Measurements from ENCODE around the gene CD164. TPM values are rescaled to one million over a fixed set of nuclear protein-coding genes. Genes with fewer than 3 reads are reported as not detected.

The CD164 gene
- total and polyA plus RNA-seq, 2 donors (not counting 3 experiments of a cell fraction or from before 2014, with no cell fraction given) = 116 to 172 TPM

DNA sequence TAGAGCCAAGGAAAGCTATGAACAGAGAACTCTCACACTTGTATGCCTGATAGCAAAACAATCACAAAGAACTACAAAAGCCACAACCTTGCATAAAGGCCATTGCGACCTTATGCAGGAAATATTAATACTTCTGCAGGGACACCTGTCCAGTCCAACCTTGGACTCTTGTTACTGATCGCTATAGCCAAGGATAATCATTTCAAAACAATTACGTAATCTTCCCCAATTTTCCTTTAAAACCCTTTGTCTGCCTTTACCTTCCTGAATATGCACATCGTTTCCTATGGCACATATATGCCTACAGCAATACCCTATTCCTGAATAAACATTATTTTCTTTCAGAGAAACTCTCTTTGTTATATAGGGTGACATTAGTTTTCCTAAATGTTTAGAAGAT is 35.4 kb upstream of the CD164 start:
- no TSS peak for BruUV-seq (replicated peaks)
- Histone ChIP-seq H3K4me3 (replicated peaks in 1 of 3; ENCODE audit: insufficient read depth in 1 of 3, low read depth in 1 of 3, low read length in 3 of 3) (no peak overlapping the region), H3K4me1 (ENCODE audit: control insufficient read depth, extremely low read depth, insufficient read depth, low read length) (no peaks in the 10 kb centered on the region), H3K27ac (ENCODE audit: insufficient read depth, low read depth, low read length) (no peak overlapping the region), H3K4me2 (ENCODE audit: insufficient read depth, low read length) (no peak overlapping the region), H4K20me1 (replicated peaks; ENCODE audit: control insufficient read depth, extremely low read depth, insufficient read depth, low read length) (no peaks in the 10 kb centered on the region), H3K9me1 (replicated peaks; ENCODE audit: control insufficient read depth, extremely low read depth, insufficient read depth, low read length) (no peaks in the 10 kb centered on the region), H3K9me3 (replicated peaks; ENCODE audit: control insufficient read depth, insufficient read depth, low read length) (no peaks in the 10 kb centered on the region), H3K9ac (replicated peaks; ENCODE audit: extremely low read depth, insufficient read depth, low read length) (no peak overlapping the region), H3K27me3 (ENCODE audit: control insufficient read depth in 2 of 2, insufficient read depth in 2 of 2, low read length in 2 of 2) (peaks cover 0 to 4% of the 10 kb centered on the region in 2 experiments), H3K79me2 (ENCODE audit: control insufficient read depth, insufficient read depth, low read length) (no peaks in the 10 kb centered on the region), H3K36me3 (ENCODE audit: control insufficient read depth in 2 of 2, extremely low read depth in 1 of 2, insufficient read depth in 2 of 2, low read length in 2 of 2) (no peaks in the 10 kb centered on the region), H2AFZ (ENCODE audit: low read depth, low read length) (no peak overlapping the region)
- FAIRE-seq = no peak
- CTCF ChIA-PET = no interaction called here
- POLR2A ChIA-PET = no interaction called here
- TF ChIP-seq, protein P1, sequence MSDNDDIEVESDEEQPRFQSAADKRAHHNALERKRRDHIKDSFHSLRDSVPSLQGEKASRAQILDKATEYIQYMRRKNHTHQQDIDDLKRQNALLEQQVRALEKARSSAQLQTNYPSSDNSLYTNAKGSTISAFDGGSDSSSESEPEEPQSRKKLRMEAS (IDR thresholded peaks at IDR 0.05; ENCODE audit: insufficient read depth, insufficient read length) = no peak
- no peak for TF ChIP-seq JUN (IDR thresholded peaks at IDR 0.05; ENCODE audit: borderline replicate concordance, insufficient read depth, insufficient read length, low read depth)
- intact Hi-C loops (cut with micrococcal nuclease) = no loop called here
- dilution Hi-C loops (cut with MboI; ENCODE audit: extremely low pct_ligation_motif_present, low sequenced_read_pairs) = no loop called here
- no peak for DNase-seq (ENCODE audit: low read depth, low spot score)

DNA sequence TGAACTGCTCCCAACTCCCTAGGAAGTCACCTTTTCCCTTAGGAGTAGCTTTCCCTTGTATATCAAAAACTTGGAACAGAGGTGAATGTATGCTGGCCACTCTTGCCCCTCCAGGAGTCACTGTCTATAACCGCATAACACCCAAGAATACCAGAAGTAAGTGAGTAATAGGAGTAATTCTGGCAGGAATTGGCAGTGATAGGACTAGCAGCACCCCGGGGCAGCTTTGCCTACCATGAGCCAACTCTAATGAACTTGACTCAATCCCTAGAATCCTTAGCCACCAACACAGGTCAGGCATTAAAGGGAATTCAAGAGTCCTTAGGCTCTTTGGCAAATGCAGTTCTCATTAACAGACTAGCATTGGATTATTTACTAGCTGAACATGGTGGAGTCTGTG is 28.8 kb upstream of the CD164 start:
- Histone ChIP-seq H3K4me3 (replicated peaks in 1 of 3; ENCODE audit: insufficient read depth in 1 of 3, low read depth in 1 of 3, low read length in 3 of 3) (no peak overlapping the region), H3K27me3 (ENCODE audit: control insufficient read depth in 2 of 2, insufficient read depth in 2 of 2, low read length in 2 of 2) (peaks cover 3 to 5% of the 10 kb centered on the region in 2 experiments), H3K9me1 (replicated peaks; ENCODE audit: control insufficient read depth, extremely low read depth, insufficient read depth, low read length) (no peaks in the 10 kb centered on the region), H3K27ac (ENCODE audit: insufficient read depth, low read depth, low read length) (no peak overlapping the region), H4K20me1 (replicated peaks; ENCODE audit: control insufficient read depth, extremely low read depth, insufficient read depth, low read length) (no peaks in the 10 kb centered on the region), H3K4me2 (ENCODE audit: insufficient read depth, low read length) (no peak overlapping the region), H3K9ac (replicated peaks; ENCODE audit: extremely low read depth, insufficient read depth, low read length) (no peak overlapping the region), H3K4me1 (ENCODE audit: control insufficient read depth, extremely low read depth, insufficient read depth, low read length) (no peaks in the 10 kb centered on the region), H3K79me2 (ENCODE audit: control insufficient read depth, insufficient read depth, low read length) (no peaks in the 10 kb centered on the region), H2AFZ (ENCODE audit: low read depth, low read length) (no peak overlapping the region), H3K9me3 (replicated peaks; ENCODE audit: control insufficient read depth, insufficient read depth, low read length) (no peaks in the 10 kb centered on the region), H3K36me3 (ENCODE audit: control insufficient read depth in 2 of 2, extremely low read depth in 1 of 2, insufficient read depth in 2 of 2, low read length in 2 of 2) (no peaks in the 10 kb centered on the region)
- TF ChIP-seq EZH2 (IDR thresholded peaks at IDR 0.05; ENCODE audit: borderline replicate concordance, low read depth, low read length, severe bottlenecking) (no peak), MYC (IDR thresholded peaks at IDR 0.05; ENCODE audit: low read depth, low read length) (no peak), CTCF (IDR thresholded peaks at IDR 0.05; ENCODE audit: extremely low read depth in 1 of 2, insufficient read depth in 1 of 2, low read depth in 1 of 2, low read length in 2 of 2) (no peak), JUN (IDR thresholded peaks at IDR 0.05; ENCODE audit: borderline replicate concordance, insufficient read depth, insufficient read length, low read depth) (no peak), POLR2AphosphoS5 (IDR thresholded peaks at IDR 0.05; ENCODE audit: insufficient read depth, low read depth, low read length) (no peak), FOS (IDR thresholded peaks at IDR 0.05; ENCODE audit: borderline replicate concordance, insufficient read depth, low read length) (no peak), GATA2 (IDR thresholded peaks at IDR 0.05; ENCODE audit: insufficient read depth, insufficient read length, low read depth, low read length) (no peak), POLR2A (IDR thresholded peaks at IDR 0.05; ENCODE audit: low read depth, low read length) (no peak)
- TF ChIP-seq, protein P1 (IDR thresholded peaks at IDR 0.05; ENCODE audit: insufficient read depth, insufficient read length) = no peak
- ChIA-PET CTCF (no interaction called here), POLR2A (no interaction called here)
- dilution Hi-C loops (cut with MboI; ENCODE audit: extremely low pct_ligation_motif_present, low sequenced_read_pairs) = no loop called here
- no peak for DNase-seq (ENCODE audit: low read depth, low spot score)
- intact Hi-C loops (cut with micrococcal nuclease) = no loop called here
- FAIRE-seq = no peak
- BruUV-seq (replicated peaks) = no TSS peak

Data from endothelial cell of umbilical vein (primary cell).